ENCODE data around the gene CCDC183.
A peak's percentile ranks its signal among the peaks of the same experiment; 100 is the strongest.
"Not testable (repeated sequence)": the region's sequence is repeated elsewhere in the genome, so short reads cannot be mapped to it uniquely, and the experiment has no call there.

CCDC183 gene

GRCh38 chr9:136776947-136777346 is 19.2 kb upstream of the CCDC183 start:
- no peaks in the 10 kb centered on the region for H3K27me3 ChIP-seq (ENCODE audit: control insufficient read depth, insufficient read depth, low read length)
- H3K9ac ChIP-seq (ENCODE audit: low read length): no peak overlapping the region
- no peak overlapping the region for H3K4me3 ChIP-seq (ENCODE audit: low read length)

GRCh38 chr9:136777359-136777758 is 18.8 kb upstream of the CCDC183 start:
- no peak overlapping the region for H3K4me3 ChIP-seq (ENCODE audit: low read length)
- H3K4me1 ChIP-seq (ENCODE audit: control insufficient read depth, insufficient read depth, low read length): no peaks in the 10 kb centered on the region
- no peak overlapping the region for H3K9ac ChIP-seq (ENCODE audit: low read length)
- H3K27me3 ChIP-seq (ENCODE audit: control insufficient read depth, insufficient read depth, low read length): no peaks in the 10 kb centered on the region
- no peaks in the 10 kb centered on the region for H3K9me3 ChIP-seq (ENCODE audit: control insufficient read depth, low read length)
- no peaks in the 10 kb centered on the region for H3K36me3 ChIP-seq (ENCODE audit: control insufficient read depth, insufficient read depth, low read length)

More at GRCh38 chr9:136776947-136777346, 19.2 kb upstream of the CCDC183 start:
- no peaks in the 10 kb centered on the region for H3K9me3 ChIP-seq (ENCODE audit: control insufficient read depth, low read length)
- H3K4me1 ChIP-seq (ENCODE audit: control insufficient read depth, insufficient read depth, low read length): no peaks in the 10 kb centered on the region
- H3K36me3 ChIP-seq (ENCODE audit: control insufficient read depth, insufficient read depth, low read length): no peaks in the 10 kb centered on the region

GRCh38 chr9:136779808-136780207 is 16.3 kb upstream of the CCDC183 start:
- Histone ChIP-seq H3K9ac (ENCODE audit: low read length) (no peak overlapping the region), H3K9me3 (ENCODE audit: control insufficient read depth, low read length) (no peaks in the 10 kb centered on the region), H3K4me3 (ENCODE audit: low read length) (no peak overlapping the region), H3K36me3 (ENCODE audit: control insufficient read depth, insufficient read depth, low read length) (no peaks in the 10 kb centered on the region), H3K27me3 (ENCODE audit: control insufficient read depth, insufficient read depth, low read length) (no peaks in the 10 kb centered on the region), H3K4me1 (ENCODE audit: control insufficient read depth, insufficient read depth, low read length) (no peaks in the 10 kb centered on the region)

GRCh38 chr9:136782452-136782851 is 13.7 kb upstream of the CCDC183 start:
- H3K36me3 ChIP-seq (ENCODE audit: control insufficient read depth, insufficient read depth, low read length): no peaks in the 10 kb centered on the region

GRCh38 chr9:136784249-136784996 is 11.7 kb upstream of the CCDC183 start:
- Histone ChIP-seq H3K27me3 (ENCODE audit: control insufficient read depth, insufficient read depth, low read length) (no peaks in the 10 kb centered on the region), H3K9ac (ENCODE audit: low read length) (no peak overlapping the region), H3K36me3 (ENCODE audit: control insufficient read depth, insufficient read depth, low read length) (no peaks in the 10 kb centered on the region), H3K4me1 (ENCODE audit: control insufficient read depth, insufficient read depth, low read length) (peaks cover 8% of the 10 kb centered on the region), H3K4me3 (ENCODE audit: low read length) (no peak overlapping the region), H3K9me3 (ENCODE audit: control insufficient read depth, low read length) (no peaks in the 10 kb centered on the region)

More at GRCh38 chr9:136782452-136782851, 13.7 kb upstream of the CCDC183 start:
- no peak overlapping the region for H3K4me3 ChIP-seq (ENCODE audit: low read length)
- H3K4me1 ChIP-seq (ENCODE audit: control insufficient read depth, insufficient read depth, low read length): no peaks in the 10 kb centered on the region
- no peaks in the 10 kb centered on the region for H3K27me3 ChIP-seq (ENCODE audit: control insufficient read depth, insufficient read depth, low read length)
- no peak overlapping the region for H3K9ac ChIP-seq (ENCODE audit: low read length)
- H3K9me3 ChIP-seq (ENCODE audit: control insufficient read depth, low read length): no peaks in the 10 kb centered on the region

GRCh38 chr9:136784997-136785361 is 11.2 kb upstream of the CCDC183 start:
- Histone ChIP-seq H3K4me1 (ENCODE audit: control insufficient read depth, insufficient read depth, low read length) (peaks cover 10% of the 10 kb centered on the region), H3K9ac (ENCODE audit: low read length) (no peak overlapping the region), H3K36me3 (ENCODE audit: control insufficient read depth, insufficient read depth, low read length) (no peaks in the 10 kb centered on the region), H3K9me3 (ENCODE audit: control insufficient read depth, low read length) (no peaks in the 10 kb centered on the region), H3K4me3 (ENCODE audit: low read length) (no peak overlapping the region), H3K27me3 (ENCODE audit: control insufficient read depth, insufficient read depth, low read length) (no peaks in the 10 kb centered on the region)

GRCh38 chr9:136785565-136786355 is 10.4 kb upstream of the CCDC183 start:
- H3K36me3 ChIP-seq (ENCODE audit: control insufficient read depth, insufficient read depth, low read length); H3K4me3 ChIP-seq (ENCODE audit: low read length); H3K9ac ChIP-seq (ENCODE audit: low read length); H3K9me3 ChIP-seq (ENCODE audit: control insufficient read depth, low read length); H3K27me3 ChIP-seq (ENCODE audit: control insufficient read depth, insufficient read depth, low read length): not testable (repeated sequence)
- H3K4me1 ChIP-seq (ENCODE audit: control insufficient read depth, insufficient read depth, low read length): peaks cover 16% of the 10 kb centered on the region

GRCh38 chr9:136786451-136786850 is 9.7 kb upstream of the CCDC183 start:
- Histone ChIP-seq H3K4me3 (ENCODE audit: low read length) (no peak overlapping the region), H3K36me3 (ENCODE audit: control insufficient read depth, insufficient read depth, low read length) (no peaks in the 10 kb centered on the region), H3K9me3 (ENCODE audit: control insufficient read depth, low read length) (no peaks in the 10 kb centered on the region), H3K4me1 (ENCODE audit: control insufficient read depth, insufficient read depth, low read length) (peaks cover 19% of the 10 kb centered on the region), H3K27me3 (ENCODE audit: control insufficient read depth, insufficient read depth, low read length) (no peaks in the 10 kb centered on the region), H3K9ac (ENCODE audit: low read length) (no peak overlapping the region)

- H3K9ac ChIP-seq (ENCODE audit: low read length); H3K36me3 ChIP-seq (ENCODE audit: control insufficient read depth, insufficient read depth, low read length); H3K9me3 ChIP-seq (ENCODE audit: control insufficient read depth, low read length); H3K4me3 ChIP-seq (ENCODE audit: low read length); H3K27me3 ChIP-seq (ENCODE audit: control insufficient read depth, insufficient read depth, low read length): not testable (repeated sequence)
- H3K4me1 ChIP-seq (ENCODE audit: control insufficient read depth, insufficient read depth, low read length): peaks cover 24% of the 10 kb centered on the region
These were observed 9.2 kb upstream of the CCDC183 start for GRCh38 chr9:136786983-136787382.

- no peak overlapping the region for H3K4me3 ChIP-seq (ENCODE audit: low read length)
- no peaks in the 10 kb centered on the region for H3K36me3 ChIP-seq (ENCODE audit: control insufficient read depth, insufficient read depth, low read length)
- no peaks in the 10 kb centered on the region for H3K9me3 ChIP-seq (ENCODE audit: control insufficient read depth, low read length)
- H3K9ac ChIP-seq (ENCODE audit: low read length): peak overlapping the region; percentile 28
- no peaks in the 10 kb centered on the region for H3K27me3 ChIP-seq (ENCODE audit: control insufficient read depth, insufficient read depth, low read length)
- H3K4me1 ChIP-seq (ENCODE audit: control insufficient read depth, insufficient read depth, low read length): peaks cover 33% of the 10 kb centered on the region
These were observed 8.3 kb upstream of the CCDC183 start for GRCh38 chr9:136787690-136788400.

- H3K36me3 ChIP-seq (ENCODE audit: control insufficient read depth, insufficient read depth, low read length); H3K9me3 ChIP-seq (ENCODE audit: control insufficient read depth, low read length); H3K27me3 ChIP-seq (ENCODE audit: control insufficient read depth, insufficient read depth, low read length); H3K4me3 ChIP-seq (ENCODE audit: low read length): not testable (repeated sequence)
- peaks cover 42% of the 10 kb centered on the region for H3K4me1 ChIP-seq (ENCODE audit: control insufficient read depth, insufficient read depth, low read length)
- H3K9ac ChIP-seq (ENCODE audit: low read length): peak overlapping the region; percentile 28
These were observed 7.3 kb upstream of the CCDC183 start for GRCh38 chr9:136788644-136789522.
